ENCODE results near the gene CDC42EP2. TPM values are rescaled to one million over a fixed set of nuclear protein-coding genes. Genes with fewer than 3 reads are reported as not detected.
A peak's percentile ranks its signal among the peaks of the same experiment; 100 is the strongest.

The CDC42EP2 gene
- total RNA-seq, 1 donor from 2014 or later, result 26.7 TPM

GRCh38 chr11:65370659-65371049 is 56.0 kb downstream of the CDC42EP2 start:
- Histone ChIP-seq H3K4me2 (ENCODE audit: low read length) (peak overlapping the region; percentile 28), H2AFZ (ENCODE audit: low read depth, low read length) (no peak overlapping the region), H4K20me1 (ENCODE audit: insufficient read depth, low read length) (no peaks in the 10 kb centered on the region), H3K4me1 (ENCODE audit: insufficient read depth, low read length) (peaks cover 10% of the 10 kb centered on the region), H3K4me3 (ENCODE audit: insufficient read depth, low read depth, low read length) (no peak overlapping the region), H3K9me3 (ENCODE audit: insufficient read depth, low read depth, low read length) (no peaks in the 10 kb centered on the region), H3K79me2 (ENCODE audit: insufficient read depth, low read length) (no peaks in the 10 kb centered on the region), H3K9ac (ENCODE audit: low read length) (peak overlapping the region; percentile 68), H3K36me3 (ENCODE audit: insufficient read depth, low read length) (no peaks in the 10 kb centered on the region), H3K27me3 (ENCODE audit: insufficient read depth, low read length) (no peaks in the 10 kb centered on the region), H3K27ac (ENCODE audit: low read depth, low read length) (peak overlapping the region; percentile 73)
- Mint-ChIP-seq H3K27me3 (ENCODE audit: low read depth, unreplicated experiment) (peaks cover 2% of the 10 kb centered on the region), H3K9me3 (ENCODE audit: unreplicated experiment) (no peaks in the 10 kb centered on the region), H3K27ac (ENCODE audit: unreplicated experiment) (peak overlapping the region; percentile 97), H3K4me3 (ENCODE audit: unreplicated experiment) (peak overlapping the region; percentile 50), H3K36me3 (ENCODE audit: low read depth, unreplicated experiment) (no peaks in the 10 kb centered on the region), H3K4me1 (ENCODE audit: low read depth, unreplicated experiment) (peaks cover 21% of the 10 kb centered on the region)
- TF ChIP-seq EZH2 (IDR thresholded peaks at IDR 0.05; ENCODE audit: insufficient read depth, low read length), result no peak
- TF ChIP-seq, protein P1, sequence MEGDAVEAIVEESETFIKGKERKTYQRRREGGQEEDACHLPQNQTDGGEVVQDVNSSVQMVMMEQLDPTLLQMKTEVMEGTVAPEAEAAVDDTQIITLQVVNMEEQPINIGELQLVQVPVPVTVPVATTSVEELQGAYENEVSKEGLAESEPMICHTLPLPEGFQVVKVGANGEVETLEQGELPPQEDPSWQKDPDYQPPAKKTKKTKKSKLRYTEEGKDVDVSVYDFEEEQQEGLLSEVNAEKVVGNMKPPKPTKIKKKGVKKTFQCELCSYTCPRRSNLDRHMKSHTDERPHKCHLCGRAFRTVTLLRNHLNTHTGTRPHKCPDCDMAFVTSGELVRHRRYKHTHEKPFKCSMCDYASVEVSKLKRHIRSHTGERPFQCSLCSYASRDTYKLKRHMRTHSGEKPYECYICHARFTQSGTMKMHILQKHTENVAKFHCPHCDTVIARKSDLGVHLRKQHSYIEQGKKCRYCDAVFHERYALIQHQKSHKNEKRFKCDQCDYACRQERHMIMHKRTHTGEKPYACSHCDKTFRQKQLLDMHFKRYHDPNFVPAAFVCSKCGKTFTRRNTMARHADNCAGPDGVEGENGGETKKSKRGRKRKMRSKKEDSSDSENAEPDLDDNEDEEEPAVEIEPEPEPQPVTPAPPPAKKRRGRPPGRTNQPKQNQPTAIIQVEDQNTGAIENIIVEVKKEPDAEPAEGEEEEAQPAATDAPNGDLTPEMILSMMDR (IDR thresholded peaks at IDR 0.05; ENCODE audit: insufficient read depth, low read depth, low read length), result no peak
- FAIRE-seq (no peak), DNase-seq (ENCODE audit: low read depth) (no peak)

Other genes with a start within 250 kb of the CDC42EP2 start
- gene CDCA5, start 230.8 kb upstream of the CDC42EP2 start, total RNA-seq, result 6.0 and 6.3 TPM in 2 replicates
- gene ZFPL1, start 230.6 kb upstream of the CDC42EP2 start, total RNA-seq, result 37.9 and 46.3 TPM in 2 replicates
- 40.0 and 41.4 TPM in 2 replicates for gene VPS51, start 218.7 kb upstream of the CDC42EP2 start, total RNA-seq
- 18.0 and 23.9 TPM in 2 replicates for gene TM7SF2, start 203.0 kb upstream of the CDC42EP2 start, total RNA-seq
- gene ZNHIT2, start 197.2 kb upstream of the CDC42EP2 start, total RNA-seq, result 8.1 and 10.0 TPM in 2 replicates
- 670 and 694 TPM in 2 replicates for gene FAU, start 192.7 kb upstream of the CDC42EP2 start, total RNA-seq
- gene MRPL49, start 192.5 kb upstream of the CDC42EP2 start, total RNA-seq, result 42.6 and 45.1 TPM in 2 replicates
- gene SYVN1, start 180.3 kb upstream of the CDC42EP2 start, total RNA-seq, result 43.0 and 49.9 TPM in 2 replicates
- gene SPDYC, start 144.6 kb upstream of the CDC42EP2 start, total RNA-seq, result not detected in 2 replicates
- 178 and 217 TPM in 2 replicates for gene CAPN1, start 132.9 kb upstream of the CDC42EP2 start, total RNA-seq
- gene POLA2, start 52.9 kb upstream of the CDC42EP2 start, total RNA-seq, result 5.2 and 6.0 TPM in 2 replicates
- 58.5 and 66.4 TPM in 2 replicates for gene DPF2, start 19.0 kb downstream of the CDC42EP2 start, total RNA-seq
- gene TIGD3, start 39.9 kb downstream of the CDC42EP2 start, total RNA-seq, result 0.20 and 0.29 TPM in 2 replicates
- 1.9 and 2.6 TPM in 2 replicates for gene SLC25A45, start 67.8 kb downstream of the CDC42EP2 start, total RNA-seq
- 61.2 and 76.3 TPM in 2 replicates for gene FRMD8, start 71.8 kb downstream of the CDC42EP2 start, total RNA-seq
- 202 and 317 TPM in 2 replicates for gene NEAT1, start 107.9 kb downstream of the CDC42EP2 start, total RNA-seq
- gene MALAT1, start 184.2 kb downstream of the CDC42EP2 start, total RNA-seq, result 7,772 and 8,991 TPM in 2 replicates
- gene SCYL1, start 210.2 kb downstream of the CDC42EP2 start, total RNA-seq, result 106 and 128 TPM in 2 replicates
- gene LTBP3, start 243.5 kb downstream of the CDC42EP2 start, total RNA-seq, result 33.2 and 36.5 TPM in 2 replicates

Measured in astrocyte (in vitro differentiated cells and primary cell).